GM19238 (cell line): ENCODE measurements around the gene SLC6A9.
A peak's percentile ranks its signal among the peaks of the same experiment; 100 is the strongest.

ENCODE experiments used
- DNase-seq: peaks from one replicate; pipeline ENCODE4 v3.0.0; 2011; ENCODE audit warnings: low spot score; ENCODE audit not compliant: insufficient read length

The SLC6A9 gene

DNA sequence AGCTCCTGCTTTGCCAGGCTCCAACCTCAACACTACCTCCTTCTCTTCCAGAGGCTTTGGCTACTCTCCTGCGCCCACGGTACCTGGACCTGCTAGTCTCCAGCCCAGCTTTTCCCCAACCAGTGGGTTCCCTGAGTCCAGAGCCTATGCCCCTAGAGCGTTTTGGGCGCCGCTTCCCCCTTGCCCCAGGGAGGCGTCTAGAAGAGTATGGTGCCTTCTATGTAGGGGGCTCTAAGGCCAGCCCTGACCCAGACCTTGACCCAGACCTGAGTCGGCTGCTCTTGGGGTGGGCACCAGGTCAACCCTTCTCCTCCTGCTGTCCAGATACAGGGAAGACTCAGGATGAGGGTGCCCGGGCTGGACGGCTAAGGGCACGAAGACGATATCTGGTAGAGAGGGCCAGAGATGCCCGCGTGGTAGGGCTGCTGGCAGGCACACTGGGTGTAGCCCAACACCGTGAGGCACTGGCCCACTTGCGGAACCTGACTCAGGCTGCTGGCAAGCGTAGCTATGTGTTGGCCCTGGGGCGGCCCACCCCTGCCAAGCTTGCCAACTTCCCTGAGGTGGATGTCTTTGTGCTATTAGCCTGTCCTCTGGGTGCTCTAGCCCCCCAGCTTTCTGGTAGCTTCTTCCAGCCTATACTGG lies 59.8 kb downstream of the SLC6A9 start:
- DNase-seq = no peak

DNA sequence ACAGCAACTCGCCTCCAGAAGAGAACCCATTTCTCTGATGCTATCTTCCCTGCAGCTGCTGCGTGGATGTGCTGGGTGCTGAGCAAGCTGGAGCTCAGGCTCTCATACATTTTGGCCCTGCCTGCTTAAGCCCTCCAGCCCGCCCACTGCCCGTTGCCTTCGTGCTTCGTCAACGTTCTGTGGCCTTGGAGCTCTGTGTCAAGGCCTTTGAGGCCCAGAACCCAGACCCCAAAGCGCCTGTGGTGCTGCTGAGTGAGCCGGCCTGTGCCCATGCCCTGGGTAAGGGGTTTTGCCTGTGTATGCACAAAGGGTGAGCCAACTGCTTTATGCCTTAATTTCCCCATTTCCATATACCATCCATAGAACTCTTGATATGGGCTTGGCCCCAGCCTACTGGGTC lies 60.4 kb downstream of the SLC6A9 start:
- no peak for DNase-seq

DNA sequence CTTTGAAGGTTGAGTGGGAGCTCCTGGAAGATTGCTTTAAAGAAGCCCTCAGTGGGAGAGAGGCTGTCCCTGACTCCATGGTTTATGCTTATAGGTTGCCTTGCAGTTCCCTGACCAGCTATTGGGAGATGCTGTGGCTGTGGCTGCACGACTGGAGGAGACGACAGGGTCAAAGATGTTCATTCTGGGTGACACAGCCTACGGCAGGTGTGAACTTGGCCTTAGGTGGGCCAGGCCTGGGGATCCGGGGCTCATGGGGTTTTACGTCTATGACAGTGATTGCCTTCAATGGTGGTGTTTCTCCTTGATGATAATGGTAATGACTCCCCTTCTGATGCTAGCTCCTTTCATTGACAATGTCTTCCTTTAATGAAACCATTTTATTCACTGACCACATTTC lies 60.8 kb downstream of the SLC6A9 start:
- DNase-seq = no peak

DNA sequence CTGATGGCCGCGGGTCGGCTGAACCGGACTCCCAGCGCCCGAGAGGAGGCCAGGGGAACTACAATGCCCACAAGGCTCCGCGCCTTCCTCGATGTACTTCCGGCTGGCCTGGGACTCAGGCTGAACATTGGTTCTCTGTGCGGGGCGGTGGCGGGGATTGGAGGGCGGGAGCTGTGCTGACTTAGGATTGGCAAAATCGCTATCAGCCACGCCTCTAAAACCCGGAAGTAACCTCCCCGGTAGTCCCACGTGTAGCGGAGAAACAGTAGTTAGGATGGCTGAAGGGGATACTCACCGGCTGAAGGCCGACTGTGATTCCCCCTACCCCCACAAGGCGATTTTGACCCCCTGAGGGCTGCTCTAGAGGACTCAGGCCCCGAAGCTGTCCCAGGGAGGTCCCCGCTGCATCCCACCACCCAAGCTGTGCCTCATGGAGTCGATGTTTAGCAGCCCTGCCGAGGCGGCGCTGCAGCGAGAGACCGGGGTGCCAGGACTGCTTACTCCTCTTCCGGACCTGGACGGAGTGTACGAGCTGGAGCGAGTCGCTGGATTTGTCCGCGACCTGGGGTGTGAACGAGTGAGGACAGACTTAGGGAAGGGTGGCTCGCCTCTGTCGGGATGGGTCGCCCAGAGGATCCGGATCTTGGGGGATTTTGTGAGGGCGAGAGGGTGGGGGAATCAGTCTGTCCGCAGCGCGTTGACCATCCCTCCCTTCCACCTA lies 61.4 kb downstream of the SLC6A9 start, which contains the start of gene DPH2:
DPH2 (plus strand) TSS at position 265 of the 721 bp plus-strand sequence; CDS start at position 431, 166 bp downstream.
- DNase-seq = peak; percentile 100

DNA sequence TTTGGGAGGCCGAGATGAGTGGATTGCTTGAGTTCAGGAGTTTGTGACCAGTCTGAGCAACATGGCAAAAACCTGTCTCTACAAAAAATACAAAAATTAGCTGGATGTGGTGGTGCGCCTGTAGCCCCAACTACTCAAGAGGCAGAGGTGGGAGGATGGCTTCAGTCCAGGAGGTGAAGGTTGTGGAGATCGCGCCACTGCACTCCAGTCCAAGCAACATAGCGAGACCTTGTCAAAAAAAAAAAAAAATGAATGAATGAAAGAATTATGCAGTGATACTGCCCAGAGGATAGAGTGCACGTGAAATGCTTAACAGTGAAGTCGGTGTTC lies 61.9 kb downstream of the SLC6A9 start:
- DNase-seq = no peak

DNA sequence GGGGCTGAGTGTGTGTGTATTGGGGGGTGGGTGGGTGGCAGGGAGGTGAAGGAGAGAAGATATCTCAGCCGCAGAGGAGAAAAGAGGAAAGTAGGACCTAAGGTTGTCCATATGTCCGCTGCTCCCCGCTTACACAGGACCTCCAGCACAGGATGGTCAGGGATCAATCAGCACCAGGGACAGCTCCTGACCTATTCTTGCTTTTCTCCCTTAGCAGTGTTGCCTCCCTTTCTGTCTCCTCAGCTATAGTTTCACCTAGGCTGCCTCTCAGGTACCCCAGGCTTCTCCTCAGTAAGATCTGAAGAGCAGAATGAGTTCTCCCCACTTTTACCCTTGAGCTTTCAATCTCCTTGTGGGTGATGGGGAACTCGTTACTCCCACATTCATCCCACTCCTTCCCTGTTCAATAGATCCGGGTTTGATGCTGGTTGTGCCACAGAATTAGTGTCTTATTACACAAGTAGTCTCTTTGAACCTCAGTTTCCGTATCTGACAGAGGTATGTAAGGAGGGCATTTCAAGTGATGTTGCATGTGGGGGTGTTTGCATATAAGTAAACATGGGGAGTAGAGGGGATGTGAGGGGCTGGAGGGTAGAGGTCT lies 62.8 kb downstream of the SLC6A9 start:
- DNase-seq = no peak

DNA sequence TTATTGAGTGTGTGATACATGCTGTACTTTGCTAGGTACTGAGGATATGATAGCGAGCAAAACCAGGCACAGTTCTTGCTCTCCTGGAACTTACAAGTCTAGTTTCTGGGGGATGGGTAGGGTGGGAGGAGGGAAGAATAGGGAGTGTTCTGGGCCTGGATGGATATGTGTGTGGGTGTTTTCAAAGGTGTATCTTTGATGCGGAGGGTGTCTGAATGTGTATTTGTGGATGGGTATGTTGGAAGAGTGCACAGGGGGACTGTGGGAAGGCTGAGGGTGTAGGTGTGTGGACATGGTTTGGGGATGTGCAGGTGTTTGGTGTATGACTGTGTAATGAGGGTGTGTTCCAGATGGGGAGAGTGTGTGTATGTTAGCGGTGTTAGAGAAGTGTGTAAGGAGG lies 65.9 kb downstream of the SLC6A9 start:
- DNase-seq = no peak

DNA sequence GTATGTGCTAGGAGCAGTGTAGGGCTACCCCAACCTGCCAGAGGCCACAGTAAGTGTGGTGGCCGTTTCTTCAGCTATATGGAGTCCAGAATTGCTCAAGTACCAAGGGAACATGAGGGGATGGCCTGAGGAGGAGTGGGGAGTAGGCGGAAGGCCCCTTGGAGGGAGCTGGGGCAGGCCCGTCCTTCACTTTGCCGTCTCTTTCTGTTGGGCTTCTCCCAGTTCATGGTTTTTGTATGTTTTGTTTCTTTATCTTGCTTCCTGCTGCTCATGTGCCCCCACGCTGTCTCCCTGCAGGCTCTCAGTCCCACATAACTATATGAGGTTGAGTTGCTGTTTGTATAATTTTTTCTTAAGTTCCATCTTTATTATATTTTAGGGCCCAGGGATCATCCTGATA lies 67.4 kb downstream of the SLC6A9 start:
- no peak for DNase-seq

DNA sequence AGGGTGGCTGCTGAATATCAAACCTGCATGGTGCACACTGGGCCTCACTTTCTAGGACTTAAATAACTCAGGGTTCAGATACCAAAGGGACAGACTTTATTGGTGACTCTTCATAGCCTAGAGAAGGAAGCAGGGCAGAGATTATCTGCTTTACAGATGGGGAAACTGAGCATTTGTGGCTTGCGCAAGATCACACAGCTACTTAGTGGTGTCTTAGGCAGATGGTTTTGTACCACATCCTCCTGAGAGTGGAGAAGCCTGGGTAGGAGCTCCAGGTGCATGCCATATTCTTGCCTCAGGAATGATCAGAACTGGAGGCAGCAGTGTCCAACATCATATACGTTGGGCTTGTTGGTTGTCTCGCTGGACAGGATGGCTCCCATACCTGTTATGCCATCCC lies 68.3 kb downstream of the SLC6A9 start:
- no peak for DNase-seq

DNA sequence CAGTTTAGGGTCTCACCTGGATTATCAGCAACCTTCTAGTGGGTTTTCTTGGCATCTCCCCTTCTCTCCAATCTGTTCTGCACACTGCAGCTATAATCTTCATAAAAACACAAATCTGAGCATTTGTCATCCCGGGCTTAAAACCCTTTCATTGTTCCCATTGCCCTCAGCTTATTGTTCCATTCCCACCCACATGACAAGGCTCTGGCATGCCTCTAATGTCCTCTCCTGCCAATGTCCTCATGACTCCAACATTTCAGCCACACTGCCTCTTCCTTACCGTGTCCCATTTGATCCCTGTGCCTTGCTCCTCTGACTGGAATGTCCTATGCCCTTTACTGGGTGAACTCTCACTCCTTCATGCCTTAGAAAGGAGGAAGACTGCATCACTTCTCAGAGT lies 68.9 kb downstream of the SLC6A9 start:
- no peak for DNase-seq

DNA sequence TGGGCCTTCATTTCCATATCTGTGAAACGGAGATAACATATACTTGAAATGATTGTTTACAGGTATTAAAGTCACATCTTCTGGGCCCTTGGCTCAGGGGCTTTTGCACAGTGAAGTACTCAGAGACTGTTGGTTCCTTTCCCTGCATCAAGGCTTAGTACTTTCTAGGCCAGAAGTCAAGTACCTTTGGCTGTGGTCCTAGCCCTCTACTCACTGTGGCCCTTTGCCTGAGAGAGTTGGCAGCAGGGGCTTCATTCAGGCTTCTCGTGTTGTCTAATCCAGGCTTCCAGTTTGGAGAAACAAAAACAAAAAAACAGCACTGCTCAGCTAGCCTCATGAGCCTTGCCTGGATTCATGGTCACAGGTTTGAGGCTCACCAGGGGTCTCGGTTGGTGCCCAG lies 69.6 kb downstream of the SLC6A9 start:
- DNase-seq = no peak

DNA sequence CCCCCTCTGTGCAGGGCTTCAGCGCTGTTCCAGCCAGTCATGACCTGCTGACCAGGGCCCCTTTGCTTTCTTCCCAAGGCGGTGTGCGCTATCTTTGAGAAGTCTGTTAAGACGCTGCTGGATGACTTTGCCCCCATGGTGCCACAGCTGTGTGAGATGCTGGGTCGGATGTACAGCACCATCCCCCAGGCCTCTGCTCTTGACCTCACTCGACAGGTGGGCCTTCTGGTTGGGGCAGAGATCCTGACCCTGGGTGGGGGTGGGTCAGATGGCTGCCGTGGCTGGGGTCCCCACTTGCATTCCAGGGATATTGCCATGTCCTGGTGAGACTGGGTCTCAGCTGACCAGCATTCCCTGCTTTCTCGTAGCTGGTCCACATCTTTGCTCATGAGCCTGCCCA lies 70.5 kb downstream of the SLC6A9 start:
- DNase-seq = no peak

DNA sequence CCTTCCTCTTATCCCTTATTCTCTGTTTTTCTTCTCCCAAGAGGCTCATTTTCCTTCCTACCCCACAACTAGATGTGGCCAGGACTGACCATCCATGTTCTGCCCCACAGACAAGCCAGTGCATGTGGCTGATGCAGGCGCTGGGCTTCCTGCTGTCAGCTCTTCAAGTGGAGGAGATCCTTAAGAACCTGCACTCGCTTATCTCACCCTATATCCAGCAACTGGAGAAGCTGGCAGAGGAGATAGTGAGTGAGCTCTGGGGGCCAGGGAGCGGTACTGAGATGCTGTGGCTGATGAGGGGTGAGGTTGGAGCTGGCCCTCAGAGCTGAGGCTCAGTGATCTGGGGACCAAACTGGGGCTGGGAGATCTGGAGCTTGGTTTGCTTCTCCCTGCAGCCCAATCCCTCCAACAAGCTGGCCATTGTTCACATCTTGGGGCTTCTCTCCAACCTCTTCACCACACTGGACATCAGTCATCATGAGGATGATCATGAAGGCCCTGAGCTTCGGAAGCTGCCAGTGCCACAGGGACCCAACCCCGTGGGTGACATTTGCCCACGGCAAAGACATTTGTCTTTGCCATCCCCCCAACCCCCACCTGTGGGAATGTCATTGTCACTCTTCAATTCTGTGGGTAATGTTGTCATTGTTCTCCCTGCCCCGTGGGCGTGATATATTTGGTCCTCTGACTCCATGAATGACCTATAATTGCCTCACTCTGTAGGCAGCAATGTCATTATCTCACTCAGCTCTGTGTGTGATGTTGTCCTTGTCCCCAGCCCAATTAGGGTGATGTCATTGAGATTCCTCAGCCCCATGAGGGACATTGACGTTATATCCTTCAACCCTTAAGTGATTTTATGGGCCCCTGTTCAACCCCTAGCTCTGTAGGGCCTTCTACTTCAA lies 72.7 kb downstream of the SLC6A9 start:
- no peak for DNase-seq

DNA sequence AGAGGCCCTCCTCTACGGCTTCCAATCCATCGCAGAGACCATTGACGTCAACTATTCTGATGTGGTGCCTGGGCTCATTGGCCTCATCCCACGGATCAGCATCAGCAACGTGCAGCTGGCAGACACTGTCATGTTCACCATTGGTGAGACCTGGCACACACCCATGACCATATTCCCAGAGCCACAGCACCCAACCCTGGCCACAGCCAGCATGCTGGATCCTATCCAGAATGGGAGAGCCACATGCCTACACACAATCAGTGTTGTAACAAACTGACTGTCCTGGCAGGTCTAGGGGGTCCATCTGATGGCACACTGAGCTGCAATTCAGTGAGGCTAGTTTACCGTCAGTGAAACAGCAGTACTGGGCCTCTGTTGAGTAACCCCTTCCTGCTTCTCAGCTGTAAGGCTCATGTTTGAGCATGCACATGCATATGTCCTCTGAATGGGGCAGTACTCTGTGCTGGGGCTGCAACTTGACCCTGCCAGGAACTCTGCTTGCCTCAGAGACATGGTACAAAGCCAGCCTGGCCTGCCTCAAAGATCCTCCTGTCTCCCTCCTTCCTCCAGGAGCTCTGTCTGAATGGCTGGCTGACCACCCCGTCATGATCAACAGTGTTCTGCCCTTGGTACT lies 73.7 kb downstream of the SLC6A9 start:
- no peak for DNase-seq

DNA sequence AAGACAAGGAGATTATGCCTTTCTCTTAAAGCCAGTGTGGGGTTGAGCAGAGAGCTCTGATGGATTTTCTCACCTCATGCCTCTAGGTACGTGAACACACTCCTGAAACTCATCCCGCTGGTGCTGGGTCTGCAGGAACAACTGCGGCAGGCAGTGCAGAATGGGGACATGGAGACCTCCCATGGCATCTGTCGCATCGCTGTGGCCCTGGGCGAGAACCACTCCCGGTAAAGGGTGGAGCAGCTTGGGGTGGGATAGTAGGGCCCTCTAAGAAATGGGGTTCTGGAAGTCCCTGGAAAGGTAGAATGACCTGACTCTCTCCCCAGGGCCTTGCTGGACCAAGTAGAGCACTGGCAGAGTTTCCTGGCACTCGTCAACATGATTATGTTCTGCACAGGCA lies 75.0 kb downstream of the SLC6A9 start:
- DNase-seq = no peak

DNA sequence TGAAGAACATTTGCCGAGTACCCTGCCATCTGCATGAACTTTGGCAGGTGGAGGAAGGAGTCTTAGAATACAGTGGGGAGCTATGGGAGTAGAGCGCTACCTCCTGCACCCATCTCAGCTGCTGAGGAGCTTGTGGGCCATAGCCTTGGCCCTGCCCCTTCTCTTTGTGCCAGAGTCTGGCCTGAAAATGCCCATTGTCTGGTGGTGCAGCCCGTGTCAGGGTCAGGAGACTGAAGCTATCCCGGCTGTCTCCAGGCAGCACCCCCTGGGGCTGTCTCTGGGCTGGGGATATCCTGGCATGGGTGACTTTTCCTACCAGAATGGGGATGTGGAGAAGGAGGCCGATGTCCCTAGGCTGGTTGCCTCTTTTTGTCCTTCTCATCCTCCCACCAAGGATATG lies 77.2 kb downstream of the SLC6A9 start:
- no peak for DNase-seq

DNA sequence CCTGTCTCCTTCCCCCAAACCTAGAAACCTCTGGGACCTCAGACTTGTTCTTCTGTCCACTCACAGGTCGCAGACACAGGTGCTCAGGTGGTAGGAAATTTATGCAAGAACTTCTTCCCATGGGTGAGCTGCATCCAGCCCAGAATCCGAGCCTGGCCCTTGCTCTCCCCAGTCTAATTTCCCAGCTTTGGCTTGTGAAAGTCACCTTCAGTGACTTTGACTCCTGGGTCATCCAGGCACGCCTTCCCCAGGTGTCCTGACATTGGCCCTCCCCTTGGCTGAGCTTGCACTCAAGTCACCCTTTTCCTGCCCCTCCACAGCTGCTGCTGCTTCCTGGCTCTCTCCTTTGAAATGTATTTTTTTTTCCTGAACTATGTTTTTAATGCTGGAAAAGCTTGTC lies 77.9 kb downstream of the SLC6A9 start:
- no peak for DNase-seq

DNA sequence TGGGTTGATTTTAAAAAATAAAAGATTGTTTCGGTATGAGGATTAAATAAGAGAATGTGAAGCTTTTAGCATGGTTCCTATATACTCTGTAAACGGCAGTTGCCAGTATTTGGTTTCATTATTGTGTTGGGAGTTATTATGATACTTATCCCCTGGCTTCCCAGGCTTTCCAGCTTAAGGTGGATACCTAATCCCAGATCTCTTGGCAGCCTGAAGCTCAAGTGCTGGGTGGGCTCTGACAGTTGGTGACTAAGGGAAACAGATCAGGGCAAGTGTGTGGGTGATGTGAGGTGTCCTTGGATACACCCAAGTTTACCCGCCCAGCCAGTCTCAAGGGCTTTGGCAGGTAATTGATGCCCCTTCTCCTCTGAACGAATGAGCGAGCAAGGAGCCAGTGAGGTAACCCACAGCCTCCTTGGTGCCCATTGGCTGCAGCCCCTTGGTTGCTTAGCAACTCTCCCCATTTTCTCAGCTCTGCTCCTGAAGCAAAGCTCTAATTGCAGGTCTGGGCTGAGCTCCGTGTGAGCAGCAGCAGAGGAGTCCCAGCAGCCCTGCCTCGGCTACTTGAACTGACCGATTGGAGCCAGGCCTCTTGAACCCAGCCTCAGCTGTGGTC lies 78.4 kb downstream of the SLC6A9 start:
- DNase-seq = no peak

DNA sequence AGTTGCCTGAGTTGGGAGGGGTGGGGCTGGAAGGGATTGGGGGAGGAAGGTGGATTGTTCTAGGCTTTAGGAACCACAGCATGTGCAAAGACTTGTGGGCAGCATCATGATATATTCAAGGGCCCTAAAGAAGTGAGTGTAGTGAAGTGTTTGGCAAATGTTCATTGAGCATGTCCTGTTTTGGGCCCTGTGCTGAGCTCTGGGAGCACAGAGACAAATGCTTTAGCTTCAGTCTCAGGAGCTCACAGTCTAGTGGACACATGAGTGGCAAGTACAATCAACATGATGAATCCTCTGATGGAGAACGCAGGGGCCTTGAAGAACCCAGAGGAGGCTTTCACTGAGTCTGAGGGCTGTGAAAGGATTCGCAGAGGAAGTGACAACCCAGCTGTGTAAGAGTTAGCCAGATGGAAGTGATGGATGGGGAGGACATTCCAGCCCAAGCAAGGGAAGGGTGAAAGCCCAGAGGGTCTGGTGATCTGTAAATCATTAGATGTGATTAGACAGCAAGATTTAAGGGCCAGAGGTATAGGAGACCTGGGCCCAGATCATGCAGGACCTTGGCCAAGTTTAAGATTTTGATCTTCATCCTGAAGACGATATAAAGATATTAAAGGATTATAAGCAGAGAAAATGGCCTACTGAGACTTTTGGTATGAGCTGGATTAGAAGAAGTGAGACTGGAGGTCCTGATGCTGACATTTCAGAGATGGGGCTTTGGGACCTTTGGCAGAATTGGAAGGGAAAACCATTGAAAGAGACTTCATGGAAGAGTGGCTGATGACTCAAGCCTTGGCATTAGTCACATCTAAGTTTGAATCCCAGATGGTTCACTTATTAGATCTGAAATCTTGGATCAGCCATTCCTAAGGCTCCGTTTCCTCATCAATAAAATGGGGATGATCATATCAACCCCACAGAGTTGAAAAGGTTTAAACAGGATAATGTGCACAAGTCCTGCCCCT lies 80.0 kb downstream of the SLC6A9 start:
- DNase-seq = no peak

DNA sequence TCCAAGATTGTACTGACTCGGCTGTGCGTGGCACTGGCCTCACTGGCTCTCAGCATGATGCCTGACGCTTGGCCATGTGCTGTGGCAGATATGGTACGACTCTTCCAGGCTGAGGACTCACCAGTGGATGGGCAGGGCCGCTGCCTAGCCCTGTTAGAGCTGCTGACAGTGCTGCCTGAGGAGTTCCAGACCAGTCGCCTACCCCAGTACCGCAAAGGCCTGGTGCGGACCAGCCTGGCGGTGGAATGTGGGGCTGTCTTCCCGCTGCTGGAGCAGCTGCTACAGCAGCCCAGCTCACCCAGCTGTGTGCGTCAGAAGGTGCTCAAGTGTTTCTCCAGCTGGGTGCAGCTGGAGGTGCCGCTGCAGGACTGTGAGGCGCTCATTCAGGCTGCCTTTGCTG lies 81.6 kb downstream of the SLC6A9 start:
- no peak for DNase-seq
